Activated T-cell treated with anti-CD3 and anti-CD28 coated beads, Interleukin-2, amount 50 U/mL, for 1 hour (primary cell): ENCODE measurements around the gene ARMC9.
"Not testable (repeated sequence)": the region's sequence is repeated elsewhere in the genome, so short reads cannot be mapped to it uniquely, and the experiment has no call there.

Experiments
- DNase-seq: peaks from one replicate; pipeline ENCODE4 v3.0.0-alpha.2; 2020

The ARMC9 gene

GRCh38 chr2:231290321-231291015, 92.0 kb downstream of the ARMC9 start:
- DNase-seq: no peak

GRCh38 chr2:231292472-231293134, 94.2 kb downstream of the ARMC9 start:
- no peak for DNase-seq

- DNase-seq: no peak
These were observed 94.7 kb downstream of the ARMC9 start for GRCh38 chr2:231293163-231293562.

GRCh38 chr2:231294116-231294515, 95.7 kb downstream of the ARMC9 start:
- DNase-seq: no peak

GRCh38 chr2:231294571-231295362, 96.3 kb downstream of the ARMC9 start:
- no peak for DNase-seq

- no peak for DNase-seq
These were observed 96.9 kb downstream of the ARMC9 start for GRCh38 chr2:231295363-231295655.

- DNase-seq: no peak
These were observed 98.1 kb downstream of the ARMC9 start for GRCh38 chr2:231296401-231296974.

- no peak for DNase-seq
These were observed 98.9 kb downstream of the ARMC9 start for GRCh38 chr2:231297108-231297908.

- DNase-seq: no peak
These were observed 99.7 kb downstream of the ARMC9 start for GRCh38 chr2:231298091-231298490.

GRCh38 chr2:231299267-231299666, 100.8 kb downstream of the ARMC9 start:
- DNase-seq: no peak

GRCh38 chr2:231300020-231300721, 101.7 kb downstream of the ARMC9 start:
- DNase-seq: no peak

- DNase-seq: no peak
These were observed 102.3 kb downstream of the ARMC9 start for GRCh38 chr2:231300722-231301076.

- not testable (repeated sequence) for DNase-seq
These were observed 105.8 kb downstream of the ARMC9 start for GRCh38 chr2:231304259-231304658.

GRCh38 chr2:231305221-231305620, 106.8 kb downstream of the ARMC9 start:
- DNase-seq: no peak

- DNase-seq: no peak
These were observed 108.5 kb downstream of the ARMC9 start for GRCh38 chr2:231306791-231307393.

GRCh38 chr2:231308219-231308618, 109.8 kb downstream of the ARMC9 start:
- no peak for DNase-seq

- DNase-seq: no peak
These were observed 110.4 kb downstream of the ARMC9 start for GRCh38 chr2:231308631-231309428.

- DNase-seq: no peak
These were observed 113.6 kb downstream of the ARMC9 start for GRCh38 chr2:231312066-231312465.

GRCh38 chr2:231315896-231316295, 117.5 kb downstream of the ARMC9 start:
- DNase-seq: no peak

- DNase-seq: no peak
These were observed 119.1 kb downstream of the ARMC9 start for GRCh38 chr2:231317579-231317978.

GRCh38 chr2:231318436-231318835, 120.0 kb downstream of the ARMC9 start:
- DNase-seq: no peak
